ENCODE data around the gene MRPL46. TPM values are rescaled to one million over a fixed set of nuclear protein-coding genes. Genes with fewer than 3 reads are reported as not detected.
A peak's percentile ranks its signal among the peaks of the same experiment; 100 is the strongest.
"Not testable (repeated sequence)": the region's sequence is repeated elsewhere in the genome, so short reads cannot be mapped to it uniquely, and the experiment has no call there.

The MRPL46 gene
- total and polyA plus RNA-seq, 12 donors = 31.7 to 194 (median 45.1) TPM

- Histone ChIP-seq H3K27me3 (no peaks in the 10 kb centered on the region), H3K27ac (no peak overlapping the region), H3K4me3 (no peak overlapping the region), H3K4me1 (replicated peaks in 1 of 2) (peaks cover 0 to 4% of the 10 kb centered on the region in 2 donors), H3K9me3 (replicated peaks in 1 of 3) (no peaks in the 10 kb centered on the region), H3K36me3 (replicated peaks in 1 of 2) (peaks cover 0 to 56% of the 10 kb centered on the region in 2 donors)
- TF ChIP-seq POLR2A (IDR thresholded peaks at IDR 0.05) = no peak
- no peak for TF ChIP-seq CTCF (IDR thresholded peaks at IDR 0.05)
- DNase-seq = no peak
- 87 to 95% (median 91%) methylated on average over 7 of the region's 7 CpGs for WGBS, 4 donors
- intact Hi-C loops (cut with DNase I) = loop anchor here (5.0 kb wide), 3 partner anchors 135 to 355 kb away; no protein-coding TSS in a partner anchor
Observed at GRCh38 chr15:88477126-88477525, 9.9 kb upstream of the MRPL46 start.

- intact Hi-C loops (cut with DNase I) = loop anchor here (5.0 kb wide), 3 partner anchors 136 to 356 kb away; no protein-coding TSS in a partner anchor
- TF ChIP-seq POLR2A (IDR thresholded peaks at IDR 0.05) = no peak
- peak; percentile 31 to 79 (median 74) for TF ChIP-seq CTCF (IDR thresholded peaks at IDR 0.05)
- DNase-seq = peak; percentile 43 to 80 (median 62)
Observed at GRCh38 chr15:88476635-88477060, 9.5 kb upstream of the MRPL46 start.

GRCh38 chr15:88473661-88474293 lies 6.6 kb upstream of the MRPL46 start:
- peak in 1 of 7 donors; percentile 18 for DNase-seq
- intact Hi-C loops (cut with DNase I); H3K27me3 ChIP-seq; H3K27ac ChIP-seq; H3K4me3 ChIP-seq; H3K9me3 ChIP-seq (replicated peaks in 1 of 3): not testable (repeated sequence)
- peaks cover 0 to 11% of the 10 kb centered on the region in 2 donors for H3K4me1 ChIP-seq (replicated peaks in 1 of 2)
- peaks cover 0 to 53% of the 10 kb centered on the region in 2 donors for H3K36me3 ChIP-seq (replicated peaks in 1 of 2)
- WGBS, 4 donors = 88 to 99% (median 95%) methylated on average over 4 of the region's 4 CpGs

More at GRCh38 chr15:88476635-88477060, 9.5 kb upstream of the MRPL46 start:
- Histone ChIP-seq H3K36me3 (replicated peaks in 1 of 2) (peaks cover 0 to 57% of the 10 kb centered on the region in 2 donors), H3K4me3 (no peak overlapping the region), H3K27ac (no peak overlapping the region), H3K4me1 (replicated peaks in 1 of 2) (peaks cover 0 to 4% of the 10 kb centered on the region in 2 donors), H3K9me3 (replicated peaks in 1 of 3) (no peaks in the 10 kb centered on the region), H3K27me3 (no peaks in the 10 kb centered on the region)
- WGBS, 4 donors = 48 to 58% (median 51%) methylated on average over 8 of the region's 8 CpGs

- Histone ChIP-seq H3K36me3 (replicated peaks in 1 of 2) (peaks cover 0 to 39% of the 10 kb centered on the region in 2 donors), H3K4me1 (replicated peaks in 1 of 2) (peaks cover 6 to 20% of the 10 kb centered on the region in 2 donors), H3K9me3 (replicated peaks in 1 of 3) (no peaks in the 10 kb centered on the region), H3K4me3 (no peak overlapping the region), H3K27ac (no peak overlapping the region), H3K27me3 (no peaks in the 10 kb centered on the region)
- no peak for TF ChIP-seq CTCF (IDR thresholded peaks at IDR 0.05)
- no peak for TF ChIP-seq POLR2A (IDR thresholded peaks at IDR 0.05)
- intact Hi-C loops (cut with DNase I) = no loop called here
- 84 to 91% (median 87%) methylated on average over 4 of the region's 4 CpGs for WGBS, 4 donors
- peak in 1 of 7 donors; percentile 29 for DNase-seq
Observed at GRCh38 chr15:88472225-88472624, 5.0 kb upstream of the MRPL46 start.
